ENCODE results near the gene TMEM164. TPM values are rescaled to one million over a fixed set of nuclear protein-coding genes. Genes with fewer than 3 reads are reported as not detected.
A peak's percentile ranks its signal among the peaks of the same experiment; 100 is the strongest.

The TMEM164 gene
- total RNA-seq, 1 donor from 2014 or later: 17.6 TPM

DNA sequence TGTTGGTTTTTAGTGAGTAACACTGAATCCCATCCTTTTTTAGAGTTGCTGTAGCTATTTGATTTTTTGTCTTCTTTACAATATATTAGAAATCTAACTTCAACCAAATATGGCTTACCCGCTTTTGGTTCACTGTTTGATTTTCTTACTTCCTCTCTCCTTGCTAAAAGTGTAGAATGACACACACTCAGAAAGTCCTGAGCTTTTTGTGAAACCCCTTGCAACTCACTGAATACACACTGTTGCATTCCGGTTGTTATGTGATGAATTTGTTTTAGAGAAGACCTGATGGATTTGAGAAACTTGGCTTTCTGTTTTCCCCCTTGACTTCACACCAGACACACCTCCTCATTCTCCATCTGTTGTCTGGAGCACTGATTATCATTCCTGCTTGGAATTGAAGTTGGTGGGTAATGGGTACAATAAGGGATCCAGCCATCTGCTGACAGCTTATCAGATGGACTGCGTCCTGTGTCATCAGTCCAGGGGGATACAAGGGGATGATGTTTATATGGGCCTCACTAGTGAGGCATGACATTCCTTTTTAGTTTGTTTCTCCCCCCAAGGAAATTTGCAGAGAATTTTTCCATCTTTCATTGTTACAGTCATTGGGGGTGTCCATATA, 5.2 kb downstream of the TMEM164 start:
- H3K27ac ChIP-seq (ENCODE audit: low read depth, low read length): no peak overlapping the region
- H3K9ac ChIP-seq (ENCODE audit: low read length): no peak overlapping the region
- no peaks in the 10 kb centered on the region for H3K27me3 ChIP-seq (ENCODE audit: insufficient read depth, low read length)
- Mint-ChIP-seq H3K4me1 (ENCODE audit: low read depth, unreplicated experiment) (peaks cover 16% of the 10 kb centered on the region), H3K27ac (ENCODE audit: unreplicated experiment) (no peak overlapping the region), H3K9me3 (ENCODE audit: unreplicated experiment) (no peaks in the 10 kb centered on the region), H3K36me3 (ENCODE audit: low read depth, unreplicated experiment) (no peaks in the 10 kb centered on the region), H3K27me3 (ENCODE audit: low read depth, unreplicated experiment) (no peaks in the 10 kb centered on the region), H3K4me3 (ENCODE audit: unreplicated experiment) (no peak overlapping the region)
- H3K4me3 ChIP-seq (ENCODE audit: insufficient read depth, low read depth, low read length): no peak overlapping the region
- FAIRE-seq: no peak
- no peak for DNase-seq (ENCODE audit: low read depth)
- no peaks in the 10 kb centered on the region for H3K9me3 ChIP-seq (ENCODE audit: insufficient read depth, low read depth, low read length)
- TF ChIP-seq, protein P1, sequence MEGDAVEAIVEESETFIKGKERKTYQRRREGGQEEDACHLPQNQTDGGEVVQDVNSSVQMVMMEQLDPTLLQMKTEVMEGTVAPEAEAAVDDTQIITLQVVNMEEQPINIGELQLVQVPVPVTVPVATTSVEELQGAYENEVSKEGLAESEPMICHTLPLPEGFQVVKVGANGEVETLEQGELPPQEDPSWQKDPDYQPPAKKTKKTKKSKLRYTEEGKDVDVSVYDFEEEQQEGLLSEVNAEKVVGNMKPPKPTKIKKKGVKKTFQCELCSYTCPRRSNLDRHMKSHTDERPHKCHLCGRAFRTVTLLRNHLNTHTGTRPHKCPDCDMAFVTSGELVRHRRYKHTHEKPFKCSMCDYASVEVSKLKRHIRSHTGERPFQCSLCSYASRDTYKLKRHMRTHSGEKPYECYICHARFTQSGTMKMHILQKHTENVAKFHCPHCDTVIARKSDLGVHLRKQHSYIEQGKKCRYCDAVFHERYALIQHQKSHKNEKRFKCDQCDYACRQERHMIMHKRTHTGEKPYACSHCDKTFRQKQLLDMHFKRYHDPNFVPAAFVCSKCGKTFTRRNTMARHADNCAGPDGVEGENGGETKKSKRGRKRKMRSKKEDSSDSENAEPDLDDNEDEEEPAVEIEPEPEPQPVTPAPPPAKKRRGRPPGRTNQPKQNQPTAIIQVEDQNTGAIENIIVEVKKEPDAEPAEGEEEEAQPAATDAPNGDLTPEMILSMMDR (IDR thresholded peaks at IDR 0.05; ENCODE audit: insufficient read depth, low read depth, low read length): no peak
- no peak for TF ChIP-seq EZH2 (IDR thresholded peaks at IDR 0.05; ENCODE audit: insufficient read depth, low read length)
- H3K4me2 ChIP-seq (ENCODE audit: low read length): no peak overlapping the region
- H2AFZ ChIP-seq (ENCODE audit: low read depth, low read length): no peak overlapping the region
- H3K36me3 ChIP-seq (ENCODE audit: insufficient read depth, low read length): no peaks in the 10 kb centered on the region
- H3K79me2 ChIP-seq (ENCODE audit: insufficient read depth, low read length): peaks cover 3% of the 10 kb centered on the region
- H3K4me1 ChIP-seq (ENCODE audit: insufficient read depth, low read length): peaks cover 5% of the 10 kb centered on the region
- no peaks in the 10 kb centered on the region for H4K20me1 ChIP-seq (ENCODE audit: insufficient read depth, low read length)

DNA sequence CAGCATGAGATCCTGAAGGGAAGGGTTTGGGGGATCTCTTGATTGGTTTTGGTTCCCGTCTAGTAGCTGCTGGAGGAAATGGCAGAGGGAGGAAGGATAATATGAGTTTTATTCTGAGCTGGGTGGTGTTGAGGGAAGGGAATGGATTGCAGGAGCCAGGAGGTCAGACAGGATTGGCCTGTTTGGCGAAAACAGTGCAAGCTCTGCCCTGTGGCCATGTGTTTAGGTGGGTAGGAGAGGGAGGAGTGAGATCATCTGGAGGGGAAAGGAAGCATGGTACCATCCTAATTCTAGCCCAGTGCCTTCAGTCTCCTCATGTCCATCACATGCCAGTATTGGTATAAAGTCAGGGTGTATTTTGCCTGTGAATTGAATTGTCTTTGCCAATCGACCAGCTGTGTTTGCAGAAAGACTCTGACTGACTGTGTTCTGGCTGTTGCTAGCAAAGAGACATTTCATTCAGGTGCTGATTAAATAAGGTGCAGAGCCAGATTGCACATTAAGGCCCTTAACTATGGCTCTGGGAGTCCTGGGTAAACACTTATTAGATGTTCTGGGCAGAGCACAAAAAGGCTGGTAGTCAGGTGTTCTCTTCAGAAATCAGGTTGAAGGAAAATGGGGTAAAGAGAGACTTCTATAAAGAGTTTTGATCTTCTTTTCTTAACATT, 10.0 kb downstream of the TMEM164 start:
- Histone ChIP-seq H4K20me1 (ENCODE audit: insufficient read depth, low read length) (no peaks in the 10 kb centered on the region), H3K9me3 (ENCODE audit: insufficient read depth, low read depth, low read length) (no peaks in the 10 kb centered on the region), H3K27ac (ENCODE audit: low read depth, low read length) (no peak overlapping the region), H3K4me3 (ENCODE audit: insufficient read depth, low read depth, low read length) (no peak overlapping the region), H3K4me1 (ENCODE audit: insufficient read depth, low read length) (no peaks in the 10 kb centered on the region), H3K36me3 (ENCODE audit: insufficient read depth, low read length) (no peaks in the 10 kb centered on the region), H2AFZ (ENCODE audit: low read depth, low read length) (no peak overlapping the region), H3K9ac (ENCODE audit: low read length) (no peak overlapping the region), H3K79me2 (ENCODE audit: insufficient read depth, low read length) (no peaks in the 10 kb centered on the region), H3K27me3 (ENCODE audit: insufficient read depth, low read length) (no peaks in the 10 kb centered on the region), H3K4me2 (ENCODE audit: low read length) (no peak overlapping the region)
- no peak overlapping the region for H3K27ac Mint-ChIP-seq (ENCODE audit: unreplicated experiment)
- TF ChIP-seq, protein P1 (IDR thresholded peaks at IDR 0.05; ENCODE audit: insufficient read depth, low read depth, low read length): no peak
- no peak for TF ChIP-seq EZH2 (IDR thresholded peaks at IDR 0.05; ENCODE audit: insufficient read depth, low read length)
- no peaks in the 10 kb centered on the region for H3K27me3 Mint-ChIP-seq (ENCODE audit: low read depth, unreplicated experiment)
- no peak for DNase-seq (ENCODE audit: low read depth)
- peaks cover 3% of the 10 kb centered on the region for H3K36me3 Mint-ChIP-seq (ENCODE audit: low read depth, unreplicated experiment)
- no peak overlapping the region for H3K4me3 Mint-ChIP-seq (ENCODE audit: unreplicated experiment)
- H3K9me3 Mint-ChIP-seq (ENCODE audit: unreplicated experiment): no peaks in the 10 kb centered on the region
- FAIRE-seq: peak; percentile 62
- peaks cover 8% of the 10 kb centered on the region for H3K4me1 Mint-ChIP-seq (ENCODE audit: low read depth, unreplicated experiment)

DNA sequence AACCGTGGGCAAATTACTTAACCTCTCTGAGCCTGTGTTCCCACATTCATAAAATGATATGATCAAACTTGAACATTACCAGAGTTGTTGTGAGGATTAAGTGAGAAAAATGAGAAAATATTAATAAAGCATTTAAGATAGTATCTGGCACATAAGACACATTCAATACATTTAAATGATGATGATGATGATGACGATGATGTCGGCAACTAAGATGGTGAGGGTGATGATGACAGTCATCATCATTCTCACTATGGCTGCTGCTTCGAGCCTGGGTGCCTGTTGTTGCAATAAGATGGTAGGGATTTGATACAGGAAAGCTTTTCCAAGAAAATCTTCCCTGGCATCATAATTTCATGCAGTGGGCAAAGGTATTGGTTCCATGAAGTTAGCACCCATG, 11.1 kb downstream of the TMEM164 start:
- Histone ChIP-seq H3K79me2 (ENCODE audit: insufficient read depth, low read length) (no peaks in the 10 kb centered on the region), H3K36me3 (ENCODE audit: insufficient read depth, low read length) (no peaks in the 10 kb centered on the region), H2AFZ (ENCODE audit: low read depth, low read length) (no peak overlapping the region), H3K27ac (ENCODE audit: low read depth, low read length) (no peak overlapping the region), H3K4me2 (ENCODE audit: low read length) (no peak overlapping the region), H3K9ac (ENCODE audit: low read length) (no peak overlapping the region), H3K4me3 (ENCODE audit: insufficient read depth, low read depth, low read length) (no peak overlapping the region), H3K27me3 (ENCODE audit: insufficient read depth, low read length) (no peaks in the 10 kb centered on the region), H3K4me1 (ENCODE audit: insufficient read depth, low read length) (no peaks in the 10 kb centered on the region), H3K9me3 (ENCODE audit: insufficient read depth, low read depth, low read length) (no peaks in the 10 kb centered on the region), H4K20me1 (ENCODE audit: insufficient read depth, low read length) (no peaks in the 10 kb centered on the region)
- Mint-ChIP-seq H3K36me3 (ENCODE audit: low read depth, unreplicated experiment) (peaks cover 3% of the 10 kb centered on the region), H3K27me3 (ENCODE audit: low read depth, unreplicated experiment) (no peaks in the 10 kb centered on the region), H3K4me3 (ENCODE audit: unreplicated experiment) (no peak overlapping the region), H3K27ac (ENCODE audit: unreplicated experiment) (no peak overlapping the region), H3K4me1 (ENCODE audit: low read depth, unreplicated experiment) (peaks cover 7% of the 10 kb centered on the region), H3K9me3 (ENCODE audit: unreplicated experiment) (no peaks in the 10 kb centered on the region)
- TF ChIP-seq EZH2 (IDR thresholded peaks at IDR 0.05; ENCODE audit: insufficient read depth, low read length): no peak
- TF ChIP-seq, protein P1 (IDR thresholded peaks at IDR 0.05; ENCODE audit: insufficient read depth, low read depth, low read length): no peak
- DNase-seq (ENCODE audit: low read depth) (no peak), FAIRE-seq (peak; percentile 58)
